GM10266 (cell line): ENCODE results near the gene TENM4.

Source experiments
- DNase-seq: peaks from one replicate; pipeline ENCODE4 v3.0.0; 2012; ENCODE audit errors: extremely low spot score
- TF ChIP-seq, protein P1 (sequence below): IDR thresholded peaks from 2 replicates; pipeline ENCODE4 v1.5.1; 2012; ENCODE audit warnings: mild to moderate bottlenecking, low read depth; ENCODE audit not compliant: control insufficient read depth, insufficient read depth; ENCODE audit errors: missing control alignments

Gene TENM4

DNA sequence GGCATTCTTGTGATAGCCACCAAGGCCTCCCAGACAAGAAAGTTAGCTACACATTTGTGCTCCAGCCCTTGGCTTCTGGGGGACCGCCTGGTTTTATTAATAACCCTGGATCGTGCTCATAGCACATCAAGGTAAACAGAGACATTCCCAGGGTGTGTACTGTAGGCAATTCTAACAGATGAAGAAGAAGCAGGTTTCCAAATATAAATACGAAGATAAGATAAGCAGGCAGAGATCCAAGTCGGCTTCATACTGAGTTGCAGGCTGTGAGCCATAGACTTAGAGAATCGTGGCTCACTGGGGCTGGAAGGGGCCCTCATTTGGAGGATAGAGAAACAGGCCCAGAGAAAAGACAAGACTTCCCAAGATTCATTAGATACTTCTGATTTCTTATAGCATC is 131.4 kb downstream of the TENM4 start:
- TF ChIP-seq, protein P1, sequence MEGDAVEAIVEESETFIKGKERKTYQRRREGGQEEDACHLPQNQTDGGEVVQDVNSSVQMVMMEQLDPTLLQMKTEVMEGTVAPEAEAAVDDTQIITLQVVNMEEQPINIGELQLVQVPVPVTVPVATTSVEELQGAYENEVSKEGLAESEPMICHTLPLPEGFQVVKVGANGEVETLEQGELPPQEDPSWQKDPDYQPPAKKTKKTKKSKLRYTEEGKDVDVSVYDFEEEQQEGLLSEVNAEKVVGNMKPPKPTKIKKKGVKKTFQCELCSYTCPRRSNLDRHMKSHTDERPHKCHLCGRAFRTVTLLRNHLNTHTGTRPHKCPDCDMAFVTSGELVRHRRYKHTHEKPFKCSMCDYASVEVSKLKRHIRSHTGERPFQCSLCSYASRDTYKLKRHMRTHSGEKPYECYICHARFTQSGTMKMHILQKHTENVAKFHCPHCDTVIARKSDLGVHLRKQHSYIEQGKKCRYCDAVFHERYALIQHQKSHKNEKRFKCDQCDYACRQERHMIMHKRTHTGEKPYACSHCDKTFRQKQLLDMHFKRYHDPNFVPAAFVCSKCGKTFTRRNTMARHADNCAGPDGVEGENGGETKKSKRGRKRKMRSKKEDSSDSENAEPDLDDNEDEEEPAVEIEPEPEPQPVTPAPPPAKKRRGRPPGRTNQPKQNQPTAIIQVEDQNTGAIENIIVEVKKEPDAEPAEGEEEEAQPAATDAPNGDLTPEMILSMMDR, result no peak
- no peak for DNase-seq

DNA sequence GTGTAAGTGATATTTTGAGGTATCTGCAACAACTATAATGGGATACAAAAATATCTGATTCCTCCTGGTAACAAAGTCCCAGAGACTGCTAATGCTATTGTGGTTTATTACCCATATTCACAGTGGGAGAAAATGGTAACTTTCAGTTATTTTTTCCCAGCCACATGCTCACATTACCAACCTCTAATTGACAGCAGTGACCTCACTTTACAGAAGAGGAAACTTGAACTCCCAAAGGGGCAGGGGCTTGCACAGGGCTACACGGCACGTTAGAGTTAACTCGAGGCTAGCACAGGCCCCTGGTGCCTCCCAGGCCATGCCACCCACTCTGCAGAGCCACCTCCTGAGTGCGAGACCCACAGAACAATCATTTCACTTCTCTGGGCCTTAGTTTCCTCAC is 132.4 kb downstream of the TENM4 start:
- TF ChIP-seq, protein P1, result no peak

GRCh38 chr11:79304599-79305212 is 136.1 kb downstream of the TENM4 start:
- TF ChIP-seq, protein P1, result no peak
- DNase-seq, result no peak

More for the DNA sequence above, 132.4 kb downstream of the TENM4 start:
- no peak for DNase-seq

DNA sequence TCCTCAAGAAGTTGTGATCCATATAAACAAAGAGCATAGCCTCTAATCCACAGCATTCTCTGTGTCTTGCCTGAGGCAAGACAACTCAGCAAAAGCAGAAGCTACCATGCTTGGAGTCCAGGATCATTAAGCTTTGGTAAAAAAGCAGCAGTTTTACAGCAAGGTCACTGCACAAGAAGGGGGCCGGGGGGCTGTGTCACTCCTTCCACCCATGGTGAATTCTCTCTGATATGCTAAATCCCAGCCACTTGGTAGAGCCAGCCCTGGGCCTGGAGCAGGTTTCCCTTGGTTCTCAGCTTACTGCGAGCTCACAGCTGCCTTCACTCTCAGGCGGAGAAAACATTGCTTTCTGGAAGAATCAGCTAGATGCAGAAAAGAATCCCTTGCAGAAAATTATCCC is 144.7 kb downstream of the TENM4 start:
- TF ChIP-seq, protein P1, result no peak
- no peak for DNase-seq

DNA sequence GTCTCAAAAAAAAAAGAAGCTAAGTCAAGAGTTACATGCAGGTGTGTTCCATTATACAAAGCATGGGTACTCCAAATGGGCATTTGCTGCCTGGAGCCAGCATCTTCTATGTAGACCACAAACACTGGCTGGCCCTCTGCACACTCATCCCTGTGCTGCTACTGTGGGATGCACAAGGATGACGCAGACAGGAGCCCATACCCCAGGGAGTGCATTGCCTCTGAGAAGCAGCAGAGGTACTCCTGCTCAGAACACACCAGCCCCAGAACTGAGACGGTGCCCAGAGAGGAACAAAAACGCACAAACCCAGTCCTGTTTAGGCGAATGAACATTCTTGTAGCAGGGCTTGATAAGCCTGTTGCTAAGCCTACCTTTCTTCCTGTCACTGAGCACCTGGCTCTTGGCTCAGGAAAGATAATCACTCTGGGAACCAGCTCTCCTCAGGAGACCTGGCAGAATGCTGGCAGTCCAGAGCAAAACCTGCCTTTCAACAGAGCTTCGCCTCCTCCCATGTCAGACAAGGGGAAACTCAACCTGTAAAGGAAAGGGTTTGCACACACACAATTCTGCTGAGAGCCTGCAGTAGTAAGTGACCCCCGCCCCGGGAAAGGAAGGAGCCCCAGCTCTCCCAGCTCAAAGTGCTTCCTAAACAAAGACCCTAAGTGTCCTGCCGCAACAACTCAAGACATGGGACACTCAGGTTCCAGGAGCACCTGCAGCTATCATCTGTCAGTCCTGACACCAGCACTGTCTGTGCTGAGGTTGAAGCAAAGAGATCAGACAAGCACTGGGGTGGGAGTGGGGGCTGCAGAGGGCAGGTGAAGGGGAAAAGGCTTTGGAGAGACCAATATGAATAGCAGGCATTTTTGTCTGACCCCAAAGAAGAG is 145.7 kb downstream of the TENM4 start:
- DNase-seq, result no peak
- TF ChIP-seq, protein P1, result no peak

- TF ChIP-seq, protein P1, result no peak
- no peak for DNase-seq
These were observed 148.9 kb downstream of the TENM4 start for GRCh38 chr11:79291948-79292347.

DNA sequence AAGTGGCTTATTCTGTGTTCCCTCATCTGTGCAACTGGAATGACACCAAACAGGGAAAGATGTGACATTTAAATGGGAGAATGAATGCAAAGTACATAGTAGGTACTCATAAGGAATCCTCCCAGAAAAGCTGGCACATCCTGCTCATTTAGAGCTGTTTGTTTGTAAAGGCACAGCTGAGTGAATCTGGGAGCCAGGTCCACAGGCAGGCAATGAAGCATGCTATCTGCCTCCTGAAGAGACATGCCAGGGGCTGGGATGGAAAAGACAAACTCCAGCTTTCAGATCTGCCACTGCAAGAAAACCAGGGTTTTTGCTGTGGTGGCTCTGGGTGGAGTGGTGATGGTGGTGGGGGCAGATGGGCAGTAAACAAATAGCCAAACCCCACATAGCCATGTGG is 150.1 kb downstream of the TENM4 start:
- DNase-seq, result no peak
- TF ChIP-seq, protein P1, result no peak
